Measurements from ENCODE around the gene NDUFA13.
A peak's percentile ranks its signal among the peaks of the same experiment; 100 is the strongest.

NDUFA13 gene

GRCh38 chr19:19489804-19490204 is 26.2 kb upstream of the NDUFA13 start:
- no peak for DNase-seq (ENCODE audit: low read depth)

GRCh38 chr19:19490214-19490968 is 25.6 kb upstream of the NDUFA13 start:
- peak; percentile 47 for DNase-seq (ENCODE audit: low read depth)

- DNase-seq (ENCODE audit: low read depth), result no peak
Measured at GRCh38 chr19:19491321-19492025, 24.6 kb upstream of the NDUFA13 start.

- no peak for DNase-seq (ENCODE audit: low read depth)
Measured at GRCh38 chr19:19492026-19492610, 23.9 kb upstream of the NDUFA13 start.

GRCh38 chr19:19493841-19494546 is 22.0 kb upstream of the NDUFA13 start:
- no peak for DNase-seq (ENCODE audit: low read depth)

- DNase-seq (ENCODE audit: low read depth), result no peak
Measured at GRCh38 chr19:19495614-19496603, 20.1 kb upstream of the NDUFA13 start.

GRCh38 chr19:19498255-19498991 is 17.6 kb upstream of the NDUFA13 start:
- no peak for DNase-seq (ENCODE audit: low read depth)

- DNase-seq (ENCODE audit: low read depth), result no peak
Measured at GRCh38 chr19:19499272-19499995, 16.6 kb upstream of the NDUFA13 start.

- DNase-seq (ENCODE audit: low read depth), result no peak
Measured at GRCh38 chr19:19500975-19501644, 14.9 kb upstream of the NDUFA13 start.

- no peak for DNase-seq (ENCODE audit: low read depth)
Measured at GRCh38 chr19:19501798-19502197, 14.2 kb upstream of the NDUFA13 start.

GRCh38 chr19:19502281-19502680 is 13.7 kb upstream of the NDUFA13 start:
- DNase-seq (ENCODE audit: low read depth), result no peak

- DNase-seq (ENCODE audit: low read depth), result no peak
Measured at GRCh38 chr19:19502808-19503602, 13.0 kb upstream of the NDUFA13 start.

- no peak for DNase-seq (ENCODE audit: low read depth)
Measured at GRCh38 chr19:19504754-19505668, 11.0 kb upstream of the NDUFA13 start.

GRCh38 chr19:19505669-19506326 is 10.2 kb upstream of the NDUFA13 start:
- DNase-seq (ENCODE audit: low read depth), result no peak

- DNase-seq (ENCODE audit: low read depth), result no peak
Measured at GRCh38 chr19:19506592-19506991, 9.4 kb upstream of the NDUFA13 start.

GRCh38 chr19:19507354-19507753 is 8.7 kb upstream of the NDUFA13 start:
- DNase-seq (ENCODE audit: low read depth), result no peak

GRCh38 chr19:19508217-19508616 is 7.8 kb upstream of the NDUFA13 start:
- no peak for DNase-seq (ENCODE audit: low read depth)

Data from CMK (cell line).